ENCODE data around the gene ABITRAM. TPM values are rescaled to one million over a fixed set of nuclear protein-coding genes. Genes with fewer than 3 reads are reported as not detected.
"Not testable (repeated sequence)": the region's sequence is repeated elsewhere in the genome, so short reads cannot be mapped to it uniquely, and the experiment has no call there.

ABITRAM gene
- total RNA-seq, 1 experiment from 2014 or later = 5.2 TPM

GRCh38 chr9:108910914-108911313, 23.3 kb upstream of the ABITRAM start:
- Histone ChIP-seq H3K4me3 (ENCODE audit: insufficient read depth, low read depth, low read length) (no peak overlapping the region), H3K36me3 (replicated peaks; ENCODE audit: control insufficient read depth, insufficient read depth, low read length) (peaks cover 19% of the 10 kb centered on the region), H3K27me3 (ENCODE audit: control insufficient read depth, insufficient read depth, low read length) (no peaks in the 10 kb centered on the region)
- no peak for DNase-seq

- Histone ChIP-seq H3K4me3 (ENCODE audit: insufficient read depth, low read depth, low read length) (no peak overlapping the region), H3K27me3 (ENCODE audit: control insufficient read depth, insufficient read depth, low read length) (no peaks in the 10 kb centered on the region), H3K36me3 (replicated peaks; ENCODE audit: control insufficient read depth, insufficient read depth, low read length) (peaks cover 14% of the 10 kb centered on the region)
- no peak for DNase-seq
These were observed 22.4 kb upstream of the ABITRAM start for GRCh38 chr9:108911820-108912219.

- H3K36me3 ChIP-seq (replicated peaks; ENCODE audit: control insufficient read depth, insufficient read depth, low read length) = peaks cover 12% of the 10 kb centered on the region
- DNase-seq = no peak
These were observed 20.8 kb upstream of the ABITRAM start for GRCh38 chr9:108913391-108913790.

GRCh38 chr9:108919517-108919916, 14.7 kb upstream of the ABITRAM start:
- no peaks in the 10 kb centered on the region for H3K27me3 ChIP-seq (ENCODE audit: control insufficient read depth, insufficient read depth, low read length)
- H3K4me3 ChIP-seq (ENCODE audit: insufficient read depth, low read depth, low read length) = no peak overlapping the region
- no peak for DNase-seq
- peaks cover 6% of the 10 kb centered on the region for H3K36me3 ChIP-seq (replicated peaks; ENCODE audit: control insufficient read depth, insufficient read depth, low read length)

More at GRCh38 chr9:108913391-108913790, 20.8 kb upstream of the ABITRAM start:
- Histone ChIP-seq H3K4me3 (ENCODE audit: insufficient read depth, low read depth, low read length) (no peak overlapping the region), H3K27me3 (ENCODE audit: control insufficient read depth, insufficient read depth, low read length) (no peaks in the 10 kb centered on the region)

GRCh38 chr9:108920401-108920800, 13.8 kb upstream of the ABITRAM start:
- not testable (repeated sequence) for DNase-seq; H3K36me3 ChIP-seq (replicated peaks; ENCODE audit: control insufficient read depth, insufficient read depth, low read length)

GRCh38 chr9:108921200-108921599, 13.0 kb upstream of the ABITRAM start:
- Histone ChIP-seq H3K27me3 (ENCODE audit: control insufficient read depth, insufficient read depth, low read length) (no peaks in the 10 kb centered on the region), H3K36me3 (replicated peaks; ENCODE audit: control insufficient read depth, insufficient read depth, low read length) (peaks cover 9% of the 10 kb centered on the region), H3K4me3 (ENCODE audit: insufficient read depth, low read depth, low read length) (no peak overlapping the region)
- DNase-seq = no peak

More at GRCh38 chr9:108920401-108920800, 13.8 kb upstream of the ABITRAM start:
- H3K4me3 ChIP-seq (ENCODE audit: insufficient read depth, low read depth, low read length); H3K27me3 ChIP-seq (ENCODE audit: control insufficient read depth, insufficient read depth, low read length): not testable (repeated sequence)

GRCh38 chr9:108924466-108924865, 9.7 kb upstream of the ABITRAM start:
- Histone ChIP-seq H3K4me3 (ENCODE audit: insufficient read depth, low read depth, low read length) (no peak overlapping the region), H3K27me3 (ENCODE audit: control insufficient read depth, insufficient read depth, low read length) (no peaks in the 10 kb centered on the region), H3K36me3 (replicated peaks; ENCODE audit: control insufficient read depth, insufficient read depth, low read length) (peaks cover 9% of the 10 kb centered on the region)
- no peak for DNase-seq

DNA sequence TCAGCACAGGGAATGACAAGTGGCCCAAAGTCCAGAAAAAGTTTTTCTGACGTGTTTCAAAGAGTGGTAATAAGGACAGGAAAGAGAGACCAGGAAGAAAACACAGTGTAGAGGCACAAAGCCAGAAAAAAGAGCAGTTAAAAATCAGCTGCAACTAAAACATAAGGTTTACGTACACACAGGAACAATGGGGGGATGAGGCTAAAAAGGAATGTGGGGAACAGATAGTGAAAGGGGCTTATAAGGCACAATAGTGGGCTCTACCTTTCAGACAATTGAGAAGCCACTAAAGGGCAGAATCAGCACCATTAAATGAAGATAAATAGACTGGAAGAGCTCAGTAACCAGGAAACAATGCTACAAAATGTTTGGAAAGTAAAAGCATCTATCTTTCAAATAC, 5.8 kb upstream of the ABITRAM start:
- DNase-seq = no peak
- Histone ChIP-seq H3K4me3 (ENCODE audit: insufficient read depth, low read depth, low read length) (no peak overlapping the region), H3K36me3 (replicated peaks; ENCODE audit: control insufficient read depth, insufficient read depth, low read length) (peaks cover 7% of the 10 kb centered on the region), H3K27me3 (ENCODE audit: control insufficient read depth, insufficient read depth, low read length) (no peaks in the 10 kb centered on the region)

DNA sequence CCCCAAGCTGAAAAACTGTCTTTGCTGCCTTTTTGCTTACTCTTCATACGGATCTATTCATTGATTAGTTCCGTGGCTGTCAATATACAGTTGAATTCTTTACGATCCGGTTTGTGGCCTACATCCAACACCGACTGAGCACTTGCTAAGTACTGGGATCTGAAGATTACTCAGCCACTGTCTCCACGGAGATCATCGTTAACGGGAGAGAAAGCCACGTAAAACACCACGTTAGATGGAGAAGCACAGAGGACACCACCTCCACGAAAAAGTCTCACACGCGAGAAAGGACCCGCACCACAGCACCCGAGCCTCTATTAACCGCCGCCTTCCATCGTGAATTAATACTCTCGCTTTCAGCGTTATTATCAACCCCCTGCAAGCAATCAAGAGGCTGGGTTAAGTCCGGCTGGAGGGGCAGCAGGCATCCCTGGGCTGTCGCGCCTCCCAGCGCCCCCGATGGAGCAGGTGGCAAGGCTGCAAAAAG, 926 bp upstream of the ABITRAM start:
- Histone ChIP-seq H3K27me3 (ENCODE audit: control insufficient read depth, insufficient read depth, low read length) (no peaks in the 10 kb centered on the region), H3K4me3 (ENCODE audit: insufficient read depth, low read depth, low read length) (peak overlapping the region; percentile 98), H3K36me3 (replicated peaks; ENCODE audit: control insufficient read depth, insufficient read depth, low read length) (peaks cover 2% of the 10 kb centered on the region; the same call in 1 of the 2 replicates)
- no peak for DNase-seq

- Histone ChIP-seq H3K36me3 (replicated peaks; ENCODE audit: control insufficient read depth, insufficient read depth, low read length) (no peaks in the 10 kb centered on the region), H3K4me3 (ENCODE audit: insufficient read depth, low read depth, low read length) (peak within 1 kb of the TSS; percentile 98)
- DNase-seq = peak; percentile 94
These were observed 380 bp upstream of the ABITRAM start, which contains the start of gene ELP1 for GRCh38 chr9:108933718-108934322. Gene ELP1, minus strand, starts transcription at chr9:108934124. Its CDS starts 2,978 bp downstream, at chr9:108931146.

GRCh38 chr9:108937561-108938305, 3.5 kb downstream of the ABITRAM start:
- Histone ChIP-seq H3K36me3 (replicated peaks; ENCODE audit: control insufficient read depth, insufficient read depth, low read length) (0 out of 2 replicates have a peak, but pooled peaks cover 1% of the 10 kb centered on the region), H3K4me3 (ENCODE audit: insufficient read depth, low read depth, low read length) (no peak overlapping the region), H3K27me3 (ENCODE audit: control insufficient read depth, insufficient read depth, low read length) (no peaks in the 10 kb centered on the region)
- no peak for DNase-seq

More at GRCh38 chr9:108933718-108934322, 380 bp upstream of the ABITRAM start, which contains the start of gene ELP1:
- H3K27me3 ChIP-seq (ENCODE audit: control insufficient read depth, insufficient read depth, low read length) = no peaks in the 10 kb centered on the region

- no peak for DNase-seq
- no peaks in the 10 kb centered on the region for H3K27me3 ChIP-seq (ENCODE audit: control insufficient read depth, insufficient read depth, low read length)
- peaks cover 1% of the 10 kb centered on the region; the same call in 1 of the 2 replicates for H3K36me3 ChIP-seq (replicated peaks; ENCODE audit: control insufficient read depth, insufficient read depth, low read length)
- H3K4me3 ChIP-seq (ENCODE audit: insufficient read depth, low read depth, low read length) = no peak overlapping the region
These were observed 5.8 kb downstream of the ABITRAM start for GRCh38 chr9:108939975-108940374.

DNA sequence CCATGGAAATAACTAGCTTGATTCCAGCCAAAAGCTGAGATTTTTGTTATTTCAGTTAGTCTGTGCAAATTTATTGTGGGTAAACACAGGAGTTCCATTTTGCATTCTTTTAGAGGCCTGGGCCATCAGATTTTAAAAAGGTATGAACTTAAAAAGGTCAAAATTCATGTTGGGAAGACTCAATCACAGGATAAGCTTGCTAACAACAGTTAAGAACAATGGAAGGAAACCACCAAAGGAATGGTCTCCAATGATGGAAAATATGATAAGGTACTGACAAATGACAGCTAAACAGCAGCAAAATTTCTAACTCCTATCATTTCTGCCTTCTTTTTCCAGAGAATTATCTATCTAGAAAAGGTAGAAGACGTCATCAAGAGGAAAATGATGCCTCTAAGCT, 16.0 kb downstream of the ABITRAM start:
- no peak for DNase-seq
- Histone ChIP-seq H3K4me3 (ENCODE audit: insufficient read depth, low read depth, low read length) (no peak overlapping the region), H3K27me3 (ENCODE audit: control insufficient read depth, insufficient read depth, low read length) (no peaks in the 10 kb centered on the region), H3K36me3 (replicated peaks; ENCODE audit: control insufficient read depth, insufficient read depth, low read length) (no peaks in the 10 kb centered on the region)

DNA sequence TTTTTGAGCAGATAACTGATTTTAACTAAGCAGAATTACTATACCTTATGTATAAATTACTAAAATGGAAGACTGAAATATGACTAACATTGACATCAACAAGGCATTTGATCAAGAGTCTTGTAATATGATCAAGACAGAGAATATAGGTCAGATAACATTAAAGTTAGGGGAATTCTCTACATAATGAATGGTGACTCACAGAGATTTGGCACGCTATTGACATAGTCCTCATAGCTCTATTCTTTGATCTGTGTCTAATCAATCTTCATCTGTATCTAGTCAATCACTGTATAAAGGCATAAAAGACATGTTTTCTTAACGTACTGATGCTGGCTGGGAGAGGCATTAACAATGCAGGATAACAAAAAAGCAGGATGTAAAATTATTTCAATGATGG, 17.4 kb downstream of the ABITRAM start:
- H3K36me3 ChIP-seq (replicated peaks; ENCODE audit: control insufficient read depth, insufficient read depth, low read length) = no peaks in the 10 kb centered on the region
- DNase-seq = no peak

More for the DNA sequence above, 17.4 kb downstream of the ABITRAM start:
- H3K27me3 ChIP-seq (ENCODE audit: control insufficient read depth, insufficient read depth, low read length) = no peaks in the 10 kb centered on the region
- H3K4me3 ChIP-seq (ENCODE audit: insufficient read depth, low read depth, low read length) = no peak overlapping the region
